ENCODE results near the gene SH3D19.
"Not testable (repeated sequence)": the region's sequence is repeated elsewhere in the genome, so short reads cannot be mapped to it uniquely, and the experiment has no call there.

Gene SH3D19

DNA sequence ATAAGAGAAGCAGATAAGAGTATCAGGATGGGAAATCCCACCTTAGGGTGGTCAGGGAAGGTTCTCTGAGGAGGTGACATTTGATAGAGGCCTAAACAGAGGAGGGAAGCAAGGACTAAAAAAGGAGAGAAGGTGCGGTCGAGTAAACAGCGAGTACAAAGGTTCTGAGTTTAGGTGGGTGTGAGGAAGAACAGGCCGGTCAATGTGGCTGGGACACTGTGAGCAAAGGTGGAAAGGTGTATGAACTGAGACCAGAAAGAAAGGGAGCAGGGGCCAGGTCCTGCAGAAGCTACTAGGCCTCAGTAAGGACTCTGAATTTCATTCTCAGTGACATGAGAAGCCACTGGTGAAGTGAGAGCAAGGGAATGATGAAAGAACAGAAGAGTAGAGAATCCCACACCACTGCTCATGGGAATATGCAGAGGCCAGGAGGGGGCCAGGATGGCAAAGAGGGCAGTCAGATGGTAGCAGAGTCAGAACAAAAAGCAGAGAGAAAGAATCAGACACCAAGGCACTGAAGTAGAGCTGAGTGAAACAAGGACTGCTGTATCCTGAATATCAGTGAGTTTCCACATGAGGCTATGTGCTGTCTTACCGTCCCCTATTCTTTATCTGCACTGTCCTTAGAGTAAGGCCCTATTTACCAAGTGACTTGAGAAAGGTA, 30.4 kb downstream of the SH3D19 start:
- TF ChIP-seq, protein P1, sequence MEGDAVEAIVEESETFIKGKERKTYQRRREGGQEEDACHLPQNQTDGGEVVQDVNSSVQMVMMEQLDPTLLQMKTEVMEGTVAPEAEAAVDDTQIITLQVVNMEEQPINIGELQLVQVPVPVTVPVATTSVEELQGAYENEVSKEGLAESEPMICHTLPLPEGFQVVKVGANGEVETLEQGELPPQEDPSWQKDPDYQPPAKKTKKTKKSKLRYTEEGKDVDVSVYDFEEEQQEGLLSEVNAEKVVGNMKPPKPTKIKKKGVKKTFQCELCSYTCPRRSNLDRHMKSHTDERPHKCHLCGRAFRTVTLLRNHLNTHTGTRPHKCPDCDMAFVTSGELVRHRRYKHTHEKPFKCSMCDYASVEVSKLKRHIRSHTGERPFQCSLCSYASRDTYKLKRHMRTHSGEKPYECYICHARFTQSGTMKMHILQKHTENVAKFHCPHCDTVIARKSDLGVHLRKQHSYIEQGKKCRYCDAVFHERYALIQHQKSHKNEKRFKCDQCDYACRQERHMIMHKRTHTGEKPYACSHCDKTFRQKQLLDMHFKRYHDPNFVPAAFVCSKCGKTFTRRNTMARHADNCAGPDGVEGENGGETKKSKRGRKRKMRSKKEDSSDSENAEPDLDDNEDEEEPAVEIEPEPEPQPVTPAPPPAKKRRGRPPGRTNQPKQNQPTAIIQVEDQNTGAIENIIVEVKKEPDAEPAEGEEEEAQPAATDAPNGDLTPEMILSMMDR (IDR thresholded peaks at IDR 0.05; ENCODE audit: low read depth, low read length) = no peak
- H3K4me3 ChIP-seq (ENCODE audit: low read depth, low read length) = no peak overlapping the region

DNA sequence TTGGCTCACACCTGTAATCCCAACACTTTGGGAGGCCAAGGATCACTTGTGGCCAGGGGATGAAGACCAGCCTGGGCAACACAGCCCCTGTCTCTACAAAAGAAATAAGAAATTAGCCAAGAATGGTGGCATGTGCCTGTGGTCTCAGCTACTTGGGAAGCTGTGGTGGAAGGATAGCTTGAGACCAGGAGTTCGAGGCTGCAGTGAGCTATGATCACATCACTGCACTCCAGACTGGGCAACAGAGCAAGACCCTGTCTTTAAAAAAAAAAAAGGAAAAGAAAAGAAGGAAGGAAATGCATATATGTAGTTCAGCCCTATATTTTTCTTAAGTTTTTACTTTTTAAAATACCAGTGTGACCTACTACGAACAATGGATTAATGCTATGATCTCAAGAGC, 33.4 kb downstream of the SH3D19 start:
- TF ChIP-seq, protein P1 (IDR thresholded peaks at IDR 0.05; ENCODE audit: low read depth, low read length) = no peak
- H3K4me3 ChIP-seq (ENCODE audit: low read depth, low read length) = no peak overlapping the region

DNA sequence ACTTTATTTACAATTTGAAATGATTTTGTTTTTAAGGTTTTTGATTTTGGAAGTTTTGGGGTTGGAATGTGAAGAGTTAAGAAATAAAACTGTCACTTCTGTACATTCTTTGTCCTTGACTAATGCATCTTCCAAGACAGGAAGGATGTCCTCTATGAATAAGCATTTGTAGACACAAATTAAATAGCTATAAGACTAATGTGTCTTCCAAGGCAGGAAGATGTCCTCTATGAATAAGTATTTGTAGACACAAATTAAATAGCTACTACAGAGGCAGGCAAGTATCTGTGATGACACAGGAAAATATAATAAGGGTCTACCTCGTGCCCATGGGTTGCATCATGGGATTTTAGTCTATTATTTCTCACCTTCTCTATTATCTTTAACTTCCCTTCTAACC, 33.9 kb downstream of the SH3D19 start:
- TF ChIP-seq, protein P1 (IDR thresholded peaks at IDR 0.05; ENCODE audit: low read depth, low read length) = no peak
- H3K4me3 ChIP-seq (ENCODE audit: low read depth, low read length) = no peak overlapping the region

DNA sequence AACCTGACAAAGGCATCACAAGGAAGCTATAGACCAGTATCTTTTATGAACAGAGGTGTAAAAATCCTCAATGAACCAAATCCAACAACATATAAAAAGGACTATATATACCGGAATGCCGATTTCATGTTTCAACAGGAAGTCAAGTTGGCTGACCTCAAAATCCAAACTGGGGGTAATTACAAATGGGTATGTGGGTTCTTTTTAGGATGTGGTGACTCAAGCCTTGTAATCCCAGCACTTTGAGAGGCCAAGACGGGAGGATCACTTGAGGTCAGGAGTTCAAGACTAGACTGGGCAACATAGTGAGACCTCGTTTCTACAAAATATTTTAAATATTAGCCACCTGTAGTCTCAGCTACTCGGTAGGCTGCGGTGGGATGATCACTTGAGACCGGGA, 38.0 kb downstream of the SH3D19 start:
- H3K4me3 ChIP-seq (ENCODE audit: low read depth, low read length) = no peak overlapping the region
- TF ChIP-seq, protein P1 (IDR thresholded peaks at IDR 0.05; ENCODE audit: low read depth, low read length) = no peak

DNA sequence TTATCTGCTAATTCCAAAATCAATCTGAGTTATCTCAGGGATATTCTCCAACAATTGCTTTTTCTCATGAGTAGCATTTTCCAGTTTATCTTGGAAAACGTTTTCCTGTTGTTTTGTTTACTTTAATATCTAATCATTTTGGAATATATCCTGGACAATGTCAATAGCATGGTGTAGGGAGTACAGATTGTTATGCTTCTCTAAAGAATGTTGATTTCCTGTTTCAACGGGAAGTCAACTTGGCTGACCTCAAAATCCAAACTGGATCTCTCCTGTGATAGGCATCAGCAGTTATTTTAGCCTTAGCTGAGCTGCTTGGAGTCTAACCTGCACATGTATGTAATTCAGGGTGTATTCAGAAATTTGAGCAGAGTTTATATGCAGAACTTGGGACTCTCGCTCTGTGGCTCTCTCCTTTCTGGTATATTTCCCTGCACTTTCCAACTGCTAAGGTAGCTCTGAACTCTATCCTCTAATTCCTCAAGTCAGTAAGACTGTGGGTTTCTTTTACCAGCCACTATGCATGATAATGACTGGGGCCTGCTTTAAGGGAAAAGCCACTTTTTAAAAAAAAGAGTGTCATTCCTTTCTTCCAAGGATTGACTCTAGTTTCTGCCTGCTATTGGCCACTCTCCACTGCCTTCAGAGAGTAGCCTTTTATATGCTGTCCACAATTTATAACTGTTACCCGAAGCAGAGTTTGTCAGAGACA, 40.7 kb downstream of the SH3D19 start:
- TF ChIP-seq, protein P1 (IDR thresholded peaks at IDR 0.05; ENCODE audit: low read depth, low read length) = no peak
- H3K4me3 ChIP-seq (ENCODE audit: low read depth, low read length) = no peak overlapping the region

- TF ChIP-seq, protein P1 (IDR thresholded peaks at IDR 0.05; ENCODE audit: low read depth, low read length) = peak; percentile 86
- no peak within 1 kb of the TSS for H3K4me3 ChIP-seq (ENCODE audit: low read depth, low read length)
Observed at GRCh38 chr4:151276787-151277562, 48.4 kb downstream of the SH3D19 start, which contains the start of gene PRSS48. PRSS48 (plus strand) TSS chr4:151277161; CDS start chr4:151277173, 12 bp downstream.

GRCh38 chr4:151268905-151269304, 56.5 kb downstream of the SH3D19 start:
- not testable (repeated sequence) for H3K4me3 ChIP-seq (ENCODE audit: low read depth, low read length)

Data from WI38 (cell line).